B cell (primary cell): ENCODE measurements around the gene CNGB1.

Experiments
- CTCF ChIP-seq: fragments of 200-600 bp; IDR thresholded peaks from one replicate; pipeline ENCODE4 v1.8.0; 2022; ENCODE audit warnings: antibody characterized with exemption, mild to moderate bottlenecking
- EZH2 ChIP-seq: IDR thresholded peaks from 2 replicates; pipeline ENCODE4 v1.6.1; 2012; ENCODE audit warnings: borderline replicate concordance, low read depth, mild to moderate bottlenecking, moderate library complexity, low read length; ENCODE audit not compliant: insufficient read depth, poor library complexity, severe bottlenecking

DNA sequence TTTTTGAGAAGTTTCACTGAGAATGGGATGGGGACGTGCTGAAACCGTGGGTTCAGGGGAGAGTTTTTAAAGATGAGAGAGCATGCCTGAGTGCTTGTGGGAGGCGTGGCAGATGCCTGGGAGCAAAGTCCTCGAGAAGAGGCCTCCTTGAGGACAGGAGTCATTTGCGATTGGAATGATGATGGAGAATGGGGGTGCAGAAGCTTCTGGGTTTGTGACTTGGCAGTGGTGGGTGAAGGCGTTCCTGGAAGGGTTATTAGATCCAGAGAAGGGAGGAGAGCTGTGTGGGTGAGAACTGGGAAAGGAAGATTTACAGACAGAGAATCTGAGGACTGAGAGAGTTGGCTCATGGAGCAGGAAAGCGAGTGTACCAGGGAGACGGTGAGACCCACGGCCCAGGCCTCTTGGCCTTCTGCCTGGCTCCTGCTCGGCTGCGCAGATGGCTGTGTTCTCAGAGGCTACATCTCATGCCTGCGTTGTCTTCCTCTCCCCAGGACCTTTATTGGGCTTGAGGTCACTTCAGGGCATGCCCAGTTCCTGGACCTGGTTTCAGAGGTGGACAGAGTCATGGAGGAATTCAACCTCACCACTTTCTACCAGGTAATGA lies 46.0 kb upstream of the CNGB1 start:
- TF ChIP-seq CTCF (no peak), EZH2 (no peak)
